22Rv1 (cell line): ENCODE data around the gene ZNF341.

Experiments used
- CTCF ChIP-seq: fragments of 450-650 bp; IDR thresholded peaks from 2 replicates; pipeline ENCODE4 v1.5.1; 2017; ENCODE audit warnings: mild to moderate bottlenecking
- ZFX ChIP-seq: fragments of 450-650 bp; IDR thresholded peaks from 2 replicates; pipeline ENCODE4 v1.6.1; 2017; ENCODE audit warnings: antibody characterized with exemption, borderline replicate concordance

GRCh38 chr20:33689493-33689892 is 42.3 kb upstream of the ZNF341 start:
- TF ChIP-seq CTCF: no peak
- TF ChIP-seq ZFX: no peak
